NCI-H1092 treated with DMSO at 0.1 percent for 48 hours (cell line): ENCODE data around the gene SPSB3.
"Not testable (repeated sequence)": the region's sequence is repeated elsewhere in the genome, so short reads cannot be mapped to it uniquely, and the experiment has no call there.

Experiments
- DNase-seq: peaks from one replicate; lab custom pipeline; 2025; lab: John Stamatoyannopoulos, UW

Gene SPSB3

GRCh38 chr16:1816396-1817275, 34.3 kb upstream of the SPSB3 start:
- DNase-seq, result no peak

GRCh38 chr16:1815461-1815860, 33.1 kb upstream of the SPSB3 start:
- no peak for DNase-seq

GRCh38 chr16:1812732-1813163, 30.4 kb upstream of the SPSB3 start:
- peak; percentile 65 for DNase-seq

GRCh38 chr16:1810536-1810935, 28.2 kb upstream of the SPSB3 start:
- no peak for DNase-seq

- no peak for DNase-seq
These were observed 27.7 kb upstream of the SPSB3 start for GRCh38 chr16:1810106-1810505.

GRCh38 chr16:1809281-1809801, 27.0 kb upstream of the SPSB3 start:
- no peak for DNase-seq

- DNase-seq, result no peak
These were observed 26.3 kb upstream of the SPSB3 start for GRCh38 chr16:1808691-1809090.

GRCh38 chr16:1807626-1808025, 25.3 kb upstream of the SPSB3 start:
- DNase-seq, result no peak

GRCh38 chr16:1800701-1801100, 18.3 kb upstream of the SPSB3 start:
- no peak for DNase-seq

GRCh38 chr16:1799263-1799662, 16.9 kb upstream of the SPSB3 start:
- not testable (repeated sequence) for DNase-seq

- no peak for DNase-seq
These were observed 12.7 kb upstream of the SPSB3 start for GRCh38 chr16:1794908-1795666.

- no peak for DNase-seq
These were observed 12.0 kb upstream of the SPSB3 start for GRCh38 chr16:1794221-1794871.

GRCh38 chr16:1793578-1794220, 11.3 kb upstream of the SPSB3 start, which contains the start of gene IGFALS:
IGFALS (minus strand) TSS chr16:1793705; CDS start chr16:1793652, 53 bp downstream.
- no peak for DNase-seq

- DNase-seq, result no peak
These were observed 10.6 kb upstream of the SPSB3 start for GRCh38 chr16:1792836-1793577.

GRCh38 chr16:1791943-1792812, 9.8 kb upstream of the SPSB3 start:
- DNase-seq, result no peak

GRCh38 chr16:1791256-1791942, 9.0 kb upstream of the SPSB3 start:
- DNase-seq, result no peak

- DNase-seq, result no peak
These were observed 8.4 kb upstream of the SPSB3 start for GRCh38 chr16:1790611-1791255.

GRCh38 chr16:1790261-1790610, 7.9 kb upstream of the SPSB3 start:
- no peak for DNase-seq

- DNase-seq, result no peak
These were observed 7.3 kb upstream of the SPSB3 start for GRCh38 chr16:1789643-1790045.
